Stimulated activated CD4-positive, alpha-beta T cell treated with anti-CD3 and anti-CD28 coated beads, TNF-alpha, amount 100 ng/mL, for 4 hours (primary cell): ENCODE measurements around the gene GBP1.
"Not testable (repeated sequence)": the region's sequence is repeated elsewhere in the genome, so short reads cannot be mapped to it uniquely, and the experiment has no call there.

ENCODE experiments used
- DNase-seq, 3 experiments: peaks; one replicate each; pipeline ENCODE4 v3.0.0-alpha.2; 2020; ENCODE audit warnings: low read depth in 3 of 3

GBP1 gene

DNA sequence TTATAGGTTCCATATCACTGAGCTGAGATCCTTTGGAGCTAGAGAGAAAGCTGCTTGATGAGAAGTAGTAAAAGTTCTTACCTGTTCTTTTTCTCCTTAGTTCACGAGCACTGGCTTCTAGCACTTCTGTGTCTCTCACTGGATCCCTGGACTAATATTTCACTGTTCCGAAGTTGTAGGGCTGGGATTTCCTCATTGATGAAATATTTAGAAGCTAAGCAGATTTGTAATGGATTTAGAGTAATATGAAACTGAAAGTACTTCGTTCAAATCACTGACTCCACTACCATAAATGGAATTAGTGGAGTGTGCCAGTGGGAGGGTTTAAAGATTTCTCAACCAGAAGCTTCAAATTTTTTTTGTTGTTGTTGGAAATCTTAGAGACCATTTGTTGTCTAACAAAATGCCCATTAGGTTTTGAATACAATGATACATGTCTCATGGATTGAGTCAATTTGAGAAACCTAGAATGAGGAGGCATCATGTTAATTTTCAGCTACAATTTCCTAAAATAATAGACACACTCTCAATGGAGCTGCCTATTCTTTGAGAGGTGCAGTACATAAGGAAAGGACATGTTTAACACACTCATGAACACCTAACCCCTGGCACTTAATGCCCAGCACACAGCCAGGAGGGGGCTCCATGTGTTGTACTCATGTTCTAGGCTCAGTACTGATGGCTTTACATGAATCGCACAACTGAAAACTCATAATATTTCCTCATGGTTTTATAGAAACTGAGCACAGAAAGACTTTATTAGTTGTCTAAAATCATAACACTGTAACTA lies at the start of gene GBP1:
GBP1 (minus strand) TSS at position 130 of the 790 bp plus-strand sequence. CDS start 1,974 bp downstream, outside the sequence.
- DNase-seq, result no peak

DNA sequence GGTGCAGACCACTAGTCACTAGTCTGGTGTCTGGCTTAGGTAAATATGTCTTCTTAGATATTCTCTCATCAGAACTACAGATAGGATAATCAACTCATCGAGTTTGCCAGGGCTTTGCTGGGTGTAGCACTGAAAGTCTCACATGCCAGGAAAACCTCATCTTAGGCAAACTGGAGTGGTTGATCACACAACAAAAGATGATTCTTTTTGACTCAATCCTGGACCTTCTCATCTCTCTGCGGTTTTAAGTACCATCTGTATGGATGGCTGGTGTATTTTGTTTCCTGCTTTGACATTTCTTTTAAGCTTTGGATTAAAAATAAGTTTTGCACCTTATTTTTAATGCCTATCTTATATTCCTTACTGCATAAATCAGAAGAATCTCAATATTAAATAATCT lies 49.7 kb upstream of the GBP1 start:
- no peak for DNase-seq

DNA sequence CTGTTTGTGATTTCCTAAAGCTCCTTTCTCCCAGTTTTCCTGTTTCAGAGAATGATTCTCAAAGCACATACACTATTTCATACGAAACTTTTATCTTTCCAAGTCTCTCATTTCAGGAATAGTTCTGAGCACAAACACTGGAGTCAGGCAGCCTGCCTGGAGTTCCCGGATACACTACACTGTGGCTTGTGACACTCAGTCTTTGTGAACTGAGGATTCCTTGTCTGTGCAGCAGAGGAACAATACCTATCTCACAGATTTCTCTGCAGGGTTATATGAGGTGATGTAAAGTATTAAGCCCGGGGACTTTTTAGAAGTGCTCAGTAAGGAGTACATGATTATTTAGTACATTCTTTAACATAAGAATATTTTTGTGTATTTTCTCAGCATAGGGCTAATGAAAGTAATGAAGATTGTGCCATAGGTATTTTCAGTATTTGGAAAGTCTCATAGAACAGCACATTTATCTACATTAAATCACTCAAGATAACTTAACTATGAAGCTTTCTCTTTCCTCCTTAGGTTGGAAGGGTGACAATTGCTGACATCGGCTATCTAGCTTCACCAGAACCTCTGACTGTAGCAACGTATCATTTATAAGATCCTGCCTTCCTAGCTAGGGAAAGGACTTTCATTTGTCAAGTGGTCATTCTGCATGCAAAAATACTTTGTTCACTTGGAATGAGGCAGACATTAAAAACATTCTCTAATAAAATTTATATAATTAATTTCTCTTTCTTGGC lies 48.0 kb upstream of the GBP1 start:
- no peak for DNase-seq

DNA sequence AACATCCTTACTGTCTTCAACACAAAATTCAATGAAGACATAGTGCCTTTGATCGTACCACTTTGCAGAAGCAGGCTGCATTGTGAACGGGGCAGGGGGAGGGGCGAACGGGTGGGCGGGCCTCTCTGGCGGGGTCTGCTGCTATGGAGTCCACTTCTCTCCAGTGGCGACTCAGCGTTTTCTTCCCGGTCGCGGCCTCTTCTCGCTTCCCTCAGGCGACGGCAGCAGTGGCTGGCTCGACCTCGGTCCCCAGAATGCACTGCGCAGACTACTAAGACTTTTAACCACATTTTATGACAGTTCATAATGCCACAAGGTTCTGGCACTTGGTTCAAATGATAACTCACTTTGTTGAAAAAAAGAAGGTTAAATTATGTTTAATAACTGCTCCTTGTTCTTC lies 39.7 kb upstream of the GBP1 start:
- DNase-seq, result no peak

- DNase-seq, result no peak
Measured at GRCh38 chr1:89104147-89104546, 39.1 kb upstream of the GBP1 start.

DNA sequence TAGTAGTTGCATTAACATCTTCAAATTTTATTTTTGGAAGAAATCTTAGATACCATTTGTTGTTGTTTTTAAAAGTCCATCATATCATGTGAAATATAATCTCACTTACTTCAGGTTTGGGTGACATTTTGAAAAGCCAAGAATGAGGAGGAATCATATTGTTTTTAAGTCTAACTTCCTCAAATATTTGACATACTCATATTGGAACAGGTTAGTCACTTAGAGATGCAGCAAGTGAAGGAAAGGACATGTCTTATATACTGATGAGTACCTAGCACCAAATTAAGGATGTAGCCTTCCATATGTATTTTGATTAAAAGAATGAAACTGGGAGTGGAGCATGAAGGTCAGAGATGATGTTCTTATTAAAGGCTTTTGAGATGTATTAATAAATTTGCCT lies 37.0 kb upstream of the GBP1 start:
- DNase-seq, result no peak

DNA sequence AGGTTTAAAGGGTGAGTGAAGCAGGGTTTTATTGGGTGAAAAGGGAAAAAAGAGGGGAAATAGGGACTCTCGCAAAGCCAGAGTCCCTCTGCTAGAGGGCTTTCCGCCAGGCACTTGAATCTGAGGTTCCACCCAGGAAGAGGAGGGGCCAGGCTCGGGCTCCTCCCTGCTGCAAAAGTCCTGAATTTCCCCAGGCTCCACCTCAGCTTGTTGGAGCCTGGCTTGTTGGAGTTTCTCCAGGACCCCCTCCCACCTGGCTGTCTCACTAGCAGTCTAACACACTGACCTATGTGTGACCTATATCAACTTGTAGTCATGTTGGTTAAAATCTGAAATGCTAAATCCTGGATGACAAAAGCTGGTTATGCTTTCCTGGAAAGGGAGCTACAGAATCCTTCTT lies 35.4 kb upstream of the GBP1 start:
- DNase-seq, result no peak

- no peak for DNase-seq
Measured at GRCh38 chr1:89098857-89099256, 33.8 kb upstream of the GBP1 start.

- no peak for DNase-seq
Measured at GRCh38 chr1:89095737-89096136, 30.7 kb upstream of the GBP1 start.

GRCh38 chr1:89089962-89090361 lies 25.0 kb upstream of the GBP1 start:
- DNase-seq, result no peak

GRCh38 chr1:89088572-89088971 lies 23.6 kb upstream of the GBP1 start:
- DNase-seq, result no peak

DNA sequence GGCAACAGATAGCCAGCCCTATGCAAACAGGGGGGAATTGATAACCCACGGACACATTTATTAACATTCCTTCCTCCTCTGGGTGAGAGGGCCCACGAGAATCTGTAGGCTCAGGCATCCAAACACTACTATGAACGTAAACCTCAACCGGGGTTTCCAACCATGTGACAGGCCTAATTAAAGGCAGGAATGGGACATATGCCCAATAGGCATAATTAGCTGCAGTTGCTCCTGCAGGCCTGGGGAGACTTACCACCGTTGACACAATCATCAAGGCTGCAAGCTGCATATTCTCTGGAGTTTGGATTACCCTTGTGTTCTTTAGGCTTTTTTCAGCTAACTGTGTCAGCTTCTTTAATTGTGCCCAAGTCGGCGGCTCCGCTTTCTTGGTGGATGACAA lies 22.2 kb upstream of the GBP1 start:
- DNase-seq, result no peak

DNA sequence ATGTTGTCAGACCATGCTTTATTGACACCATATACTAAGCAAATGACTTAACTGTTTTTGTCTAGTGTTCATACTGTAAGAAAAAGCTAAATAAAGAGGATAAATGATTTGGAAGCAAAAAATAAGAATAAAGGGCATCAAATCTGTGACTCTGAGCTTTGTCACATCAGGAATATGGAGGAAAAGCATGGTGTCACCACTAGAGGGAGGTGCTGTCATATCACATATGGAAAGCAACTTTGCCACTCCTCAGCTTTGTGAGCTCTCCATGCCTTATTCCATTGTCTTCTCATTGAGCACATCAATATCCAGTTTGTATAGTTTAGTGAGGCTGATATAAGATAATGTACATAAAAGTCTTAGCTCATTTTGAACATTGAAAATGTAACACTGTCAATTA lies 20.8 kb upstream of the GBP1 start:
- DNase-seq, result peak in 1 of 3 experiments; percentile 45

GRCh38 chr1:89081005-89081404 lies 16.0 kb upstream of the GBP1 start:
- no peak for DNase-seq

DNA sequence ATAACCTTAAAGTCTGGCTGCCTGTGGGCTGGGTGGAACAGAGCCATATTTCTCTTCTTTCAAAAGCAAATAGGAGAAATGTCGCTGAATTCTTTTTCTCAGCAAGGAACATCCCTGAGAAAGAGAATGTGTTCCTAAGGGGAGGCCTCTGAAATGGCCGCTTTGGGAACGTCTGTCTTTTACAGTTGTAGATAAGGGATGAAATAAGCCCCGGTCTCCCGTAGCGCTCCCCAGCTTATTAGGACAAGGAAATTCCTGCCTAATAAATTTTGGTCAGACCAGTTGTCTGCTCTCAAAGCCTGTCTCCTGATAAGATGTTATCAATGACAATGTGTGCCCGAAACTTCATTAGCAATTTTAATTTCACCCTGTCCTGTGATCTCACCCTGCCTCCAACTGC lies 15.1 kb upstream of the GBP1 start:
- not testable (repeated sequence) for DNase-seq

GRCh38 chr1:89072466-89073065 lies 7.6 kb upstream of the GBP1 start:
- not testable (repeated sequence) for DNase-seq

GRCh38 chr1:89070509-89070908 lies 5.5 kb upstream of the GBP1 start:
- no peak for DNase-seq

- no peak for DNase-seq
Measured at GRCh38 chr1:89069951-89070350, 4.9 kb upstream of the GBP1 start.

GRCh38 chr1:89068291-89068690 lies 3.3 kb upstream of the GBP1 start:
- no peak for DNase-seq

GRCh38 chr1:89064632-89065031 lies 376 bp downstream of the GBP1 start:
- DNase-seq, result no peak

DNA sequence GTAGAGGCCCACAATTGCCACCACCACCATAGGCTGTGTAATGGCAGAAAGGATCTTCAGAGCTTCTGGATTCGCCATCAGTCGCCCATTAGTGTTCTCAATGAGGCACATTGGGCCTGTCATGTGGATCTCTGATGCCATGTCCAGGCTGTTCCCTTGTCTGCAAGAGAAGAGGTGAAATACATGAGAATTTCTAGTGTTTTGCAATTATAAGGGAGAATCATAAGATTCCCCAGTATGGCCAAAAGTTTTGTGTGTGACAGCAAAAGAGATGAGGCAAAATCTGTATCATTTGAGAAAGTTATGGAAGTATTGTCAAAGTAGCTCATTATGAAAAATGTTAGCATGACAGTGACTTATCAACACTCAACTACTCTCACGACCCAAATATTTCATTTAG lies 1.9 kb downstream of the GBP1 start:
- no peak for DNase-seq

DNA sequence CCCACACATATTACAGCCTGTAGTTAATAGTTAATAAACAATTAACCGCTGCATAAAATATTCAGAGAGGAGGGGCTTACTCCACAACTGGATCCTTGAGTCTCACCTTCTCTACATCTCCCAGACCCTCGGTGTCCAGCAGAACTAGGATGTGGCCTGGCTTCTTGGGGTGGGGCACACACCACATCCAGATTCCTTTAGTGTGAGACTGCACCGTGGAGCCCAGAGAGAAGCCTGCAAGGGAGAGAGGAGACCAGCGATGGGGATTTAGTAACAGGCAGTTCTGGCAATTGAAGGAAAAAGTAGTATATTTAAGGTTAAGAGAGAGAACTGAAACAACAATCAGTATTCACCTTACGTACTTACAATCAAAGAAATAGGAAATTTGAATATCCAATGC lies 4.9 kb downstream of the GBP1 start:
- no peak for DNase-seq

GRCh38 chr1:89051955-89052312 lies 13.1 kb downstream of the GBP1 start:
- no peak for DNase-seq
